RPMI8226 (cell line): ENCODE measurements around the gene MT1B.
"Not testable (repeated sequence)": the region's sequence is repeated elsewhere in the genome, so short reads cannot be mapped to it uniquely, and the experiment has no call there.

Experiments
- DNase-seq: peaks from one replicate; pipeline ENCODE4 v3.0.0-alpha.2; 2015

Gene MT1B

DNA sequence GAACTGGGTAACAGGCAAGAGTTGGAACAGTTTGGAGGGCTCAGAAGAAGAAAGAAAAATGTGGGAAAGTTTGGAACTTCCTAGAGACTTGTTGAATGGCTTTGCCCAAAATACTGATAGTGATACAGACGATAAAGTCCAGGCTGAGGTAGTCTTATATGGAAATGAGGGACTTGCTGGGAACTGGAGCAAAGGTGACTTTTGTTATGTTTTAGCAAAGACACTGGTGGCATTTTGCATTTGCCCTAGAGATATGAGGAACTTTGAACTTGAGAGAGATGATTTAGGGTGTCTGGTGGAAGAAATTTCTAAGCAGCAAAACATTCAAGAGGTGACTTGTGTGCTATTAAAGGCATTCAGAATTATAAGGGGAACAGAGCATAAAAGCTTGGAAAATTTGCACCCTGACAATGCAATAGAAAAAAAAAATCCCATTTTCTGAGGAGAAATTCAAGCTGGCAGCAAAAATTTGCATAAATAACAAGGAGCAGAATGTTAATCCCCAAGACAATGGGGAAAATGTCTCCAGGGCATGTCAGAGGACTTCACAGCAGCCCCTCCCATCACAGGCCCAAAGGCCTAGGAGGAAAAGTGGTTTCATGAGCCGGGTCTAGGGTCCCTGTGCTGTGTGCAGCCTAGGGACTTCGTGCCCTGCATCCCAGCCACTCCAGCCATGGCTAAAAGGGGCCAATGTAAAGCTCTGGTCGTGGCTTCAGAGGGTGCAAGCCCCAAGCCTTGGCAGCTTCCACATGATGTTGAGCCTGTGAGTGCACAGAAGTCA is 29.8 kb upstream of the MT1B start:
- not testable (repeated sequence) for DNase-seq

GRCh38 chr16:56623184-56623583 is 28.5 kb upstream of the MT1B start:
- DNase-seq, result not testable (repeated sequence)

DNA sequence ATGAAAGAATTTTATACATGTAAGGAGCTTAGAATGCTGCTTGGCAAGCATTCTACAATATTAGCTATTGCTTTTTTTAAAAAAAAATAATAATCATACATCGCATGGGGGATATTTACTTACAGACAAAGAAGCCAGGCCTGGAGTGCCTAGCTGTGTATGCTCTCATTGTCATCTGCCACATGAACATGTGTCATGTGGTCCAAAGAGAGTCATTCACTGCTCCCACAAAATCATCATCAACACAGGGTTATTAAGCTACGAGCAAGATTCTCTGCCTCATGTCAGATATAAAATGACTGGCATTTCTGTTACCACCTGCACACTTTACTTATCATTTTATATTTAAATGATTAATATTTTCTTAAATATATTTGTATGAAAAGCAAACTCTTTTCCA is 28.0 kb upstream of the MT1B start:
- no peak for DNase-seq

DNA sequence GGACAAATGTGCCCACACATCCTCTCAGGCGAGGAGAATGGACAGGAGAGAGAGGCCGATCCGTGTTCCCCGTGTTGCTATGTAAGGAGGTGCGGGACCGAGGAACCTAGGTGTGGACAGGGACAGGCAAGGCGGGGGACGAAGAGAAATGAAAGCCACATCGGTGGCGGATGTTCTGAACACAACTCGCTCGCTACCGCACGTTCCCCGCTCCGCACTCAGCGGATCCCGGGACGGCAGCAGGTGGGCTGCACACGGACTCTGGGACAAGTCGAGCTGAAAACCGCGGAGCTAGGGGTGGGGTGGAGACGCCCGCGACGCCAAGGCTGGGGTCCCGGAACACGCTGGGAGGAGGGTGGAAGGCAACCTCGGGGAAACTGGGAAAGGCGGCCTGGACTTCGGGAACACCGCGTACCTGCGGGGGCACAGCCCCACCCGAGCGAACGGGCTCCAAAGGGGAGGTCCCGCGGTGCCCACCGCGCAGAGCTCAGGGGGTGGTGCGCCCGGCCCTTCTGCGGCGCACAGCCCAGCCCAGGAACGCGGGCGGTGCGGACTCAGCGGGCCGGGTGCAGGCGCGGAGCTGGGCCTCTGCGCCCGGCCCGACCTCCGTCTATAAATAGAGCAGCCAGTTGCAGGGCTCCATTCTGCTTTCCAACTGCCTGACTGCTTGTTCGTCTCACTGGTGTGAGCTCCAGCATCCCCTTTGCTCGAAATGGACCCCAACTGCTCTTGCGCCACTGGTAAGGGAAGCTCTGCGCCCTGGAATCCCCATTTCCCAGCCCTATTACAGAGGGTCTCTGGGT is 26.3 kb upstream of the MT1B start, which contains the start of gene MT1E:
Gene MT1E (plus strand): TSS at position 642 of the 803 bp plus-strand sequence. CDS start 71 bp downstream, at position 713.
- peak; percentile 76 for DNase-seq

DNA sequence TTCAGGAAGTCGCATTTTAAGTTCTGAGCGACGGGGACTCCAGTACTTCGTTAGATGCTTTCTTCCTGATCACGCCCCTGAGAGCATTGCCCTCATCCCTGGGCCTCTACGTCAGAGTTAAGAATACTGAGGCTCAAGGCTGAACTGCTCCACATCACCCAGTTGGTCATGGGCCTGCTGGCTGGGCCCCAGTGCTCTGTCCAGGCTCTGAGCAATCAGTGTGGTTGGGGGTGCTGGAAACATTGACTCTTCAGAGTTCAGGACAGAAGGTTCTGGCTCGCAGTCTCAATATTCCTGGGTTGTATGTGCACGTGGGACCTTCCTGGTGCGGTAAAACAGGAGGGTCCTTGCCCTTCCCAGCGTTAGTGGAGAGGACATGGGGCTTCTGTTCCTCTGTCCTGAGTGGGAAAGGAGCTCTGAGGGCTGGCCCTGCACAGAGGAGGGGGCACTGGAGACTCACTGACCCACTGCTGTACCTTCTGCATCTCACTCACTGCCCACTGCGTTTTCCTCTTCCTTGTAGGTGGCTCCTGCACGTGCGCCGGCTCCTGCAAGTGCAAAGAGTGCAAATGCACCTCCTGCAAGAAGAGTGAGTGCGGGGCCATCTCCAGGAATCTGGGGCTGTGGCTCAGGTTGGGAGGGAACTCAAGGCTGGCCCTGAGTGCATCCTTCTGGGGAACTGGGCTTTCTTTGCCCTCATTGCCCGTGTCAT is 25.6 kb upstream of the MT1B start:
- DNase-seq, result no peak

DNA sequence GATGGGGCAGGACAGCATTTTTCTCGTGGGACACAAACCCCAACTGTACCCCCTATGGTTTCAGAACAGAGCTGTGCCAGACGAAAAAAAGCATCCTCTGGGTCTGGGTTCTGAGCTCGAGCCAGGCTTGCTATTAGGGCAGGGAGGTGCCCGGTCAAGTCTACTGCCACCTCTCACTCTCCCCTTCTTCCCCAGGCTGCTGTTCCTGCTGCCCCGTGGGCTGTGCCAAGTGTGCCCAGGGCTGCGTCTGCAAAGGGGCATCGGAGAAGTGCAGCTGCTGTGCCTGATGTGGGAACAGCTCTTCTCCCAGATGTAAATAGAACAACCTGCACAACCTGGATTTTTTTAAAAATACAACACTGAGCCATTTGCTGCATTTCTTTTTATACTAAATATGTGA is 25.0 kb upstream of the MT1B start:
- DNase-seq, result no peak

GRCh38 chr16:56628486-56629350 is 23.0 kb upstream of the MT1B start:
- DNase-seq, result peak; percentile 33

DNA sequence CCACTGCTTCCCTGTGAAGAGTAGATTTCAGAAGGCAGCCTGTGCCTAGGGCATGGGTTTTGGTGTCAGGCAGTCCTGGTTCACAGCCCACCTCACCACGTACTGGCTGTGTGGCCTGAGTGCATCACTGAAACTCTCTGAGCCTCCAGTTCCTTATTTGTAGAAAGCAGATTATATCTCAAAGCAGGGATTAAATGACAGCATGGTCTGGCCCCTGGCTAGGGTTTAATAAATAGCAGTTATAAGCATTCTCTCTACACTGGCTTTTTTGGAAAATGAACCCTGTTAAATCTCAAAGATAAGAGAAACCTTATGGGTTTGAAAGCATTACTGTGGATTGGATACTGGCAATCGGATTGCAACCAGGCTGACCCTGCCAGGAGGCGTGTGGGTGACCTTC is 22.2 kb upstream of the MT1B start:
- DNase-seq, result no peak

- DNase-seq, result peak; percentile 70
Measured at GRCh38 chr16:56630134-56630533, 21.6 kb upstream of the MT1B start.

GRCh38 chr16:56631197-56631596 is 20.5 kb upstream of the MT1B start:
- no peak for DNase-seq

GRCh38 chr16:56631832-56632155 is 19.9 kb upstream of the MT1B start:
- DNase-seq, result no peak

DNA sequence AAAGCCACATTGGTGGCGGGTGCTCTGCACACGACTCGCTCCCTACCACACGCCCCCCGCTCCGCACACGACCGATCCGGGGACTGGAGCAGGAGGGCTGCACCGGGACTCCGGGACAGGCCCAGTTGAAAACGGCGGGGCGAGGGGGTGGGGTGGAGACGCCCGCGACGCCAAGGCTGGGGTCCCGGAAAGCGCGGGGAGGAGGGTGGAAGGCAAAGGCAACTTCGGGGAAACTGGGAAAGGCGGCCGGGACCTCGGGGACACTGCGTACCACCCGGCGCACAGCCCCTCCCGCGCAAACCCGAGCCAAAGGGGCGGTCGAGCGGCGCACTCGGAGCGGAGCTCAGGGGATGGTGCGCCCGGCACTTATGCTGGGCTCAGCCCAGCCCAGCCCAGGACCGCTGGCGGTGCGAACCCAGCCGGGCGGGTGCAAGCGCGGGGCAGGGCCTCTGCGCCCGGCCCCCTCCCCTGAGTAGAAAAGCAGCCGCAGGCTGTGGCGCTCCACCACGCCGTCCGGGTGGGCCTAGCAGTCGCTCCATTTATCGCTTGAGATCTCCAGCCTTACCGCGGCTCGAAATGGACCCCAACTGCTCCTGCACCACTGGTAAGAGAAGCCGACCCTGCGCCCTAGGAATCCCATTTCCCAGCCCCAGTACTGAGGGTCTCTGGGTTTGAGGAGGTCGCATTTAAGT is 19.4 kb upstream of the MT1B start, which contains the start of gene MT1M:
Gene MT1M (plus strand): TSS at position 504 of the 692 bp plus-strand sequence. CDS start 73 bp downstream, at position 577.
- DNase-seq, result peak; percentile 23

GRCh38 chr16:56632848-56633365 is 18.8 kb upstream of the MT1B start:
- DNase-seq, result no peak

- no peak for DNase-seq
Measured at GRCh38 chr16:56633535-56633934, 18.2 kb upstream of the MT1B start.

DNA sequence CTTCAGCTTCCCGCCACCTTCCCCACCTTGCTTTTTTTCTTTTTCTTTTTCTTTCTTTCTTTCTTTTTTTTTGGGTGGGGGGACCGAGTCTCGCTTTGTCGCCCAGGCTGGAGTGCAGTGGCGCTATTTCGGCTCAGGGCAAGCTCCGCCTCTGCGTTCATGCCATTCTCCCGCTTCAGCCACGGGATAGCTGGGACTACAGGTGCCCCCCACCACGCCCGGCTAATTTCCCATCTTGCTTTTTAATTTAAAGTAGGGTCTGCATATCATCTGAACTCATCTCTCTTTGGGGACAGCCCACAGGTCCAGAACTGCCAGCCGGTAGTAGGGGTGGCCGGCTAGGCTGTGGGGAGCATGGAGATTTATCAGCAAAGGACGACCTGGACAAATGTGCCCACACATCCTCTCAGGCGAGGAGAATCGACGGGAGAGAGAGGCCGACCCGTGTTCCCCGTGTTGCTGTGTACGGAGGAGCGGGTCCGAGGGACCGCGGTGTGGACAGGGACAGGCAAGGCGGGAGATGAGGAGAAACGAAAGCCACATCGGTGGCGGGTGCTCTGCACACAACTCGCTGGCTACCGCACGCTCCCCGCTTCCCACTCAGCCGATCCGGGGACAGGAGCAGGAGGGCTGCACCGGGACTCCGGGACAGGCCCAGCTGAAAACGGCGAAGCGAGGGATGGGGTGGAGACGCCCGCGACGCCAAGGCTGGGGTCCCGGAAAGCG is 16.8 kb upstream of the MT1B start:
- DNase-seq, result no peak

DNA sequence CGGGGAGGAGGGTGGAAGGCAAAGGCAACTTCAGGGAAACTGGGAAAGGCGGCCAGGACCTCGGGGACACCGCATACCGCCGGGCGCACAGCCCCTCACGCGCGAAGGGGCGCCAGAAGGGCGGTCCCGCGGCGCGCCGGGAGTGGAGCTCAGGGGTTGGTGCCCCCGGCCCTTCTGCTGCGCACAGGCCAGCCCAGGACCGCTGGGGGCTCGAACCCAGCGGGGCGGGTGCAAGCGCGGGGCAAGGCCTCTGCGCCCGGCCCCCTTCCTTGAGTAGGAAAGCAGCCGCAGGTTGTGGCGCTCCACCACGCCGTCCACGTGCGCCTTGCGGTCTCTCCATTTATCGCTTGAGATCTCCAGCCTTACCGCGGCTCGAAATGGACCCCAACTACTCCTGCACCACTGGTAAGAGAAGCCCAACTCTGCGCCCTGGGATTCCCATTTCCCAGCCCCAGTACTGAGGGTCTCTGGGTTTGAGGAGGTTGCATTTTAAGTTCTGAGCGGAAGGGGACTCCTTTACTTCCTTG is 16.2 kb upstream of the MT1B start:
- DNase-seq, result peak; percentile 38

GRCh38 chr16:56636616-56637413 is 14.9 kb upstream of the MT1B start:
- peak; percentile 54 for DNase-seq

DNA sequence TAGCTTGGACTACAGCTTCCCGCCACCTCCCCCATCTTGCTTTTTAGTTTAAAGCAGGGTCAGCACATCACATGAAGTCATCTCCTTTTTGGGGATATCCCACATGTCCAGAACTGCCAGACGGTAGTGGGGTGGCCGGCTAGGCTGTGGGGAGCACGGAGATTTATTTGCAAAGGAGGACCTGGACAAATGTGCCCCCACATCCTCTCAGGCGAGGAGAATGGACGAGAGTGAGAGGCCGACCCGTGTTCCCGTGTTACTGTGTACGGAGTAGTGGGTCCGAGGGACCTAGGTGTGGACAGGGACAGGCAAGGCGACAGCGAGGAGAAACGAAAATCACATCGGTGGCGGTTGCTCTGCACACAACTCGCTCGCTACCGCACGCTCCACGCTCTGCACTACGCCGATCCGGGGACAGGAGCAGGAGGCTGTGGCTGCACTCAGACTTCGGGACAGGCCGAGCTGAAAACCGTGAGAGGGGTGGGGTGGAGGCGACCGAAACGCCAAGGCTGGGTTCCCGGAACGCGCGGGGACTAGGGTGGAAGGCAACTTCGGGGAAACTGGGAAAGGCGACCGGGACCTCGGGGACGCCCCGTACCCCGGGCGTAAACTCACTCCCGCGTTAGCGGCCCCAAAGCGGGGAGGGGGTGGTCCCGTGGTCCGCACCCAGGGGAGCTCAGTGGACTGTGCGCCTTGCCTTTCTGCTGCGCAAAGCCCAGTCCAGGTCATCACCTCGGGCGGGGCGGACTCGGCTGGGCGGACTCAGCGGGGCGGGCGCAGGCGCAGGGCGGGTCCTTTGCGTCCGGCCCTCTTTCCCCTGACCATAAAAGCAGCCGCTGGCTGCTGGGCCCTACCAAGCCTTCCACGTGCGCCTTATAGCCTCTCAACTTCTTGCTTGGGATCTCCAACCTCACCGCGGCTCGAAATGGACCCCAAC is 13.6 kb upstream of the MT1B start, which contains the start of gene MT1A:
Gene MT1A (plus strand): TSS at position 853 of the 937 bp plus-strand sequence. CDS start 73 bp downstream, at position 926.
- peak; percentile 59 for DNase-seq
